ENCODE measurements around the gene OXCT1.

- no peak for TF ChIP-seq CTCF (IDR thresholded peaks at IDR 0.05; ENCODE audit: extremely low read depth in 1 of 2, insufficient read depth in 1 of 2, low read depth in 1 of 2, low read length in 2 of 2)
- TF ChIP-seq, protein P1, sequence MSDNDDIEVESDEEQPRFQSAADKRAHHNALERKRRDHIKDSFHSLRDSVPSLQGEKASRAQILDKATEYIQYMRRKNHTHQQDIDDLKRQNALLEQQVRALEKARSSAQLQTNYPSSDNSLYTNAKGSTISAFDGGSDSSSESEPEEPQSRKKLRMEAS (IDR thresholded peaks at IDR 0.05; ENCODE audit: insufficient read depth, insufficient read length), result no peak
- no peak for TF ChIP-seq POLR2AphosphoS5 (IDR thresholded peaks at IDR 0.05; ENCODE audit: insufficient read depth, low read depth, low read length)
- TF ChIP-seq EZH2 (IDR thresholded peaks at IDR 0.05; ENCODE audit: borderline replicate concordance, low read depth, low read length, severe bottlenecking), result no peak
- no peak for TF ChIP-seq POLR2A (IDR thresholded peaks at IDR 0.05; ENCODE audit: low read depth, low read length)
Observed at GRCh38 chr5:41848983-41849382, 21.2 kb downstream of the OXCT1 start.
